ENCODE data around the gene DLK1. TPM values are rescaled to one million over a fixed set of nuclear protein-coding genes. Genes with fewer than 3 reads are reported as not detected.

The DLK1 gene
- total RNA-seq, 2 donors from 2014 or later, result not detected

GRCh38 chr14:100765296-100765695 is 38.6 kb downstream of the DLK1 start:
- Mint-ChIP-seq H3K9me3 (no peaks in the 10 kb centered on the region), H3K36me3 (ENCODE audit: low read depth) (no peaks in the 10 kb centered on the region), H3K27ac (no peak overlapping the region), H3K27me3 (peaks cover 10% of the 10 kb centered on the region), H3K4me3 (no peak overlapping the region), H3K4me1 (no peaks in the 10 kb centered on the region)
- ATAC-seq (replicated peaks), result no peak

- Mint-ChIP-seq H3K4me3 (no peak overlapping the region), H3K9me3 (no peaks in the 10 kb centered on the region), H3K36me3 (ENCODE audit: low read depth) (no peaks in the 10 kb centered on the region), H3K4me1 (no peaks in the 10 kb centered on the region), H3K27ac (no peak overlapping the region), H3K27me3 (peaks cover 15% of the 10 kb centered on the region)
- ATAC-seq (replicated peaks), result no peak
Measured at GRCh38 chr14:100765991-100766390, 39.3 kb downstream of the DLK1 start.

- ATAC-seq (replicated peaks), result no peak
- no peak overlapping the region for H3K27ac Mint-ChIP-seq
- no peaks in the 10 kb centered on the region for H3K36me3 Mint-ChIP-seq (ENCODE audit: low read depth)
- no peaks in the 10 kb centered on the region for H3K9me3 Mint-ChIP-seq
- H3K4me3 Mint-ChIP-seq, result no peak overlapping the region
- H3K27me3 Mint-ChIP-seq, result peaks cover 15% of the 10 kb centered on the region
- no peaks in the 10 kb centered on the region for H3K4me1 Mint-ChIP-seq
Measured at GRCh38 chr14:100767003-100767787, 40.5 kb downstream of the DLK1 start.

- peaks cover 15% of the 10 kb centered on the region for H3K27me3 Mint-ChIP-seq
- no peak overlapping the region for H3K27ac Mint-ChIP-seq
- no peak overlapping the region for H3K4me3 Mint-ChIP-seq
- H3K36me3 Mint-ChIP-seq (ENCODE audit: low read depth), result no peaks in the 10 kb centered on the region
- no peaks in the 10 kb centered on the region for H3K4me1 Mint-ChIP-seq
- ATAC-seq (replicated peaks), result no peak
- no peaks in the 10 kb centered on the region for H3K9me3 Mint-ChIP-seq
Measured at GRCh38 chr14:100767788-100768536, 41.3 kb downstream of the DLK1 start.

- no peak overlapping the region for H3K4me3 Mint-ChIP-seq
- no peak overlapping the region for H3K27ac Mint-ChIP-seq
- ATAC-seq (replicated peaks), result no peak
- H3K9me3 Mint-ChIP-seq, result no peaks in the 10 kb centered on the region
- no peaks in the 10 kb centered on the region for H3K36me3 Mint-ChIP-seq (ENCODE audit: low read depth)
- no peaks in the 10 kb centered on the region for H3K4me1 Mint-ChIP-seq
- peaks cover 15% of the 10 kb centered on the region for H3K27me3 Mint-ChIP-seq
Measured at GRCh38 chr14:100769035-100769939, 42.6 kb downstream of the DLK1 start.

- no peak for ATAC-seq (replicated peaks)
- Mint-ChIP-seq H3K27me3 (peaks cover 12% of the 10 kb centered on the region), H3K27ac (no peak overlapping the region)
Measured at GRCh38 chr14:100770046-100770445, 43.4 kb downstream of the DLK1 start.

GRCh38 chr14:100770605-100771120 is 44.0 kb downstream of the DLK1 start:
- no peak for ATAC-seq (replicated peaks)
- no peaks in the 10 kb centered on the region for H3K36me3 Mint-ChIP-seq (ENCODE audit: low read depth)
- no peak overlapping the region for H3K4me3 Mint-ChIP-seq
- peaks cover 9% of the 10 kb centered on the region for H3K27me3 Mint-ChIP-seq
- H3K4me1 Mint-ChIP-seq, result no peaks in the 10 kb centered on the region
- no peaks in the 10 kb centered on the region for H3K9me3 Mint-ChIP-seq
- H3K27ac Mint-ChIP-seq, result no peak overlapping the region

More at GRCh38 chr14:100770046-100770445, 43.4 kb downstream of the DLK1 start:
- Mint-ChIP-seq H3K9me3 (no peaks in the 10 kb centered on the region), H3K4me1 (no peaks in the 10 kb centered on the region), H3K36me3 (ENCODE audit: low read depth) (no peaks in the 10 kb centered on the region), H3K4me3 (no peak overlapping the region)

GRCh38 chr14:100771121-100771800 is 44.6 kb downstream of the DLK1 start:
- no peak for ATAC-seq (replicated peaks)
- H3K9me3 Mint-ChIP-seq, result no peaks in the 10 kb centered on the region
- H3K4me1 Mint-ChIP-seq, result no peaks in the 10 kb centered on the region
- no peaks in the 10 kb centered on the region for H3K36me3 Mint-ChIP-seq (ENCODE audit: low read depth)
- no peak overlapping the region for H3K4me3 Mint-ChIP-seq
- H3K27me3 Mint-ChIP-seq, result peaks cover 9% of the 10 kb centered on the region
- no peak overlapping the region for H3K27ac Mint-ChIP-seq

GRCh38 chr14:100772607-100773165 is 46.0 kb downstream of the DLK1 start:
- peaks cover 13% of the 10 kb centered on the region for H3K27me3 Mint-ChIP-seq
- no peaks in the 10 kb centered on the region for H3K4me1 Mint-ChIP-seq
- no peaks in the 10 kb centered on the region for H3K9me3 Mint-ChIP-seq
- H3K36me3 Mint-ChIP-seq (ENCODE audit: low read depth), result no peaks in the 10 kb centered on the region
- no peak overlapping the region for H3K4me3 Mint-ChIP-seq
- ATAC-seq (replicated peaks), result no peak
- no peak overlapping the region for H3K27ac Mint-ChIP-seq

- no peaks in the 10 kb centered on the region for H3K9me3 Mint-ChIP-seq
- H3K4me1 Mint-ChIP-seq, result no peaks in the 10 kb centered on the region
- H3K27me3 Mint-ChIP-seq, result peaks cover 13% of the 10 kb centered on the region
- no peak for ATAC-seq (replicated peaks)
- no peaks in the 10 kb centered on the region for H3K36me3 Mint-ChIP-seq (ENCODE audit: low read depth)
- H3K4me3 Mint-ChIP-seq, result no peak overlapping the region
- no peak overlapping the region for H3K27ac Mint-ChIP-seq
Measured at GRCh38 chr14:100773331-100774163, 46.9 kb downstream of the DLK1 start.

- no peak for ATAC-seq (replicated peaks)
- H3K36me3 Mint-ChIP-seq (ENCODE audit: low read depth), result no peaks in the 10 kb centered on the region
- H3K4me3 Mint-ChIP-seq, result no peak overlapping the region
- no peaks in the 10 kb centered on the region for H3K9me3 Mint-ChIP-seq
- no peak overlapping the region for H3K27ac Mint-ChIP-seq
- no peaks in the 10 kb centered on the region for H3K4me1 Mint-ChIP-seq
- H3K27me3 Mint-ChIP-seq, result peaks cover 13% of the 10 kb centered on the region
Measured at GRCh38 chr14:100774164-100774537, 47.5 kb downstream of the DLK1 start.

- no peak overlapping the region for H3K27ac Mint-ChIP-seq
- ATAC-seq (replicated peaks), result no peak
- peaks cover 8% of the 10 kb centered on the region for H3K27me3 Mint-ChIP-seq
- no peaks in the 10 kb centered on the region for H3K36me3 Mint-ChIP-seq (ENCODE audit: low read depth)
- no peak overlapping the region for H3K4me3 Mint-ChIP-seq
- no peaks in the 10 kb centered on the region for H3K9me3 Mint-ChIP-seq
- H3K4me1 Mint-ChIP-seq, result no peaks in the 10 kb centered on the region
Measured at GRCh38 chr14:100775351-100775830, 48.7 kb downstream of the DLK1 start.

All from activated T-helper 17 cell treated with anti-CD3 and anti-CD28 coated beads, Interleukin-2, amount 50 U/mL, for 72 hours (primary cell).